ENCODE results near the gene SLC35F6. TPM values are rescaled to one million over a fixed set of nuclear protein-coding genes. Genes with fewer than 3 reads are reported as not detected.

SLC35F6 gene
- polyA plus RNA-seq, 2 of the 4 experiments (the other 2 are of a cell fraction) = 41.3 to 46.9 TPM

GRCh38 chr2:26739514-26739913, 24.6 kb upstream of the SLC35F6 start:
- ATAC-seq (no peak), DNase-seq (ENCODE audit: low read depth in 1 of 2, low spot score in 1 of 2) (no peak), FAIRE-seq (no peak)
- POLR2A ChIA-PET = no interaction called here
- CTCF ChIA-PET = interaction anchor here (0.8 to 22.6 kb wide), 8 partner anchors 9 to 236 kb away, joined by 3 to 736 read pairs (median 4); no protein-coding TSS in a partner anchor
- TF ChIP-seq EP300 (IDR thresholded peaks at IDR 0.05) (no peak), RCOR1 (IDR thresholded peaks at IDR 0.05; ENCODE audit: low read depth, low read length) (no peak), RNF2 (IDR thresholded peaks at IDR 0.05; ENCODE audit: borderline replicate concordance, low read depth) (no peak), GATA3 (IDR thresholded peaks at IDR 0.05; ENCODE audit: borderline replicate concordance) (no peak), POLR2AphosphoS2 (conservative IDR thresholded peaks at IDR 0.05; ENCODE audit: low read length) (no peak), BCL3 (IDR thresholded peaks at IDR 0.05) (no peak), MAX (IDR thresholded peaks at IDR 0.05) (no peak), ZSCAN20 (CRISPR knock-in tag; IDR thresholded peaks at IDR 0.05) (no peak), TFCP2L1 (CRISPR knock-in tag; IDR thresholded peaks at IDR 0.05) (no peak), NPAS2 (CRISPR knock-in tag; IDR thresholded peaks at IDR 0.05; ENCODE audit: borderline replicate concordance) (no peak)
- Histone ChIP-seq H3K4me2 (no peak overlapping the region), H3K9me3 (no peaks in the 10 kb centered on the region), H3K4me1 (peaks cover 41% of the 10 kb centered on the region), H3K27ac (peak overlapping the region in 1 of 2 experiments; percentile 94; a peak in 3 of 6 replicates), H3K4me3 (no peak overlapping the region)
- 91% methylated on average over 7 of the region's 7 CpGs for WGBS (ENCODE audit: missing lambda C conversion rate)

GRCh38 chr2:26740346-26740745, 23.7 kb upstream of the SLC35F6 start:
- ChIA-PET POLR2A (no interaction called here), CTCF (interaction anchor here (0.5 to 22.6 kb wide), 9 partner anchors 10 to 386 kb away, joined by 3 to 736 read pairs (median 3); no protein-coding TSS in a partner anchor)
- TF ChIP-seq ATOH8 (CRISPR knock-in tag; IDR thresholded peaks at IDR 0.05; ENCODE audit: low read depth) = no peak
- no peak for TF ChIP-seq EHMT2 (IDR thresholded peaks at IDR 0.05; ENCODE audit: low read depth)
- TF ChIP-seq MAX (IDR thresholded peaks at IDR 0.05) = no peak
- TF ChIP-seq FOSB (CRISPR knock-in tag; IDR thresholded peaks at IDR 0.05) = no peak
- TF ChIP-seq SMC3 (IDR thresholded peaks at IDR 0.05) = no peak
- no peak for TF ChIP-seq ZSCAN20 (CRISPR knock-in tag; IDR thresholded peaks at IDR 0.05)
- TF ChIP-seq CTCF (IDR thresholded peaks at IDR 0.05) = no peak
- no peak for TF ChIP-seq ZFP36 (IDR thresholded peaks at IDR 0.05; ENCODE audit: borderline replicate concordance, partially characterized antibody)
- no peak for TF ChIP-seq NPAS2 (CRISPR knock-in tag; IDR thresholded peaks at IDR 0.05; ENCODE audit: borderline replicate concordance)
- no peak for TF ChIP-seq FOXS1 (CRISPR knock-in tag; IDR thresholded peaks at IDR 0.05)
- TF ChIP-seq USF2 (IDR thresholded peaks at IDR 0.05) = no peak
- TF ChIP-seq JUN (IDR thresholded peaks at IDR 0.05) = no peak
- no peak for TF ChIP-seq TFCP2L1 (CRISPR knock-in tag; IDR thresholded peaks at IDR 0.05)
- no peak for TF ChIP-seq RCOR1 (IDR thresholded peaks at IDR 0.05; ENCODE audit: low read depth, low read length)
- TF ChIP-seq PBX3 (IDR thresholded peaks at IDR 0.05) = no peak
- TF ChIP-seq RARB (CRISPR knock-in tag; IDR thresholded peaks at IDR 0.05) = no peak
- TF ChIP-seq BCL3 (IDR thresholded peaks at IDR 0.05) = no peak
- TF ChIP-seq PHF8 (IDR thresholded peaks at IDR 0.05; ENCODE audit: borderline replicate concordance, low read depth) = no peak
- no peak for TF ChIP-seq BHLHE40 (IDR thresholded peaks at IDR 0.05; ENCODE audit: low read depth, low read length)
- TF ChIP-seq ZC3H11A (IDR thresholded peaks at IDR 0.05) = no peak
- Histone ChIP-seq H3K9me3 (no peaks in the 10 kb centered on the region), H3K27ac (peak overlapping the region; percentile 7 to 94; a peak in 5 of 6 replicates), H3K4me1 (peaks cover 37% of the 10 kb centered on the region), H3K4me3 (no peak overlapping the region), H3K4me2 (no peak overlapping the region)
- DNase-seq (ENCODE audit: low read depth in 1 of 2, low spot score in 1 of 2) (no peak), FAIRE-seq (no peak), ATAC-seq (no peak)
- 80% methylated on average over 6 of the region's 6 CpGs for WGBS (ENCODE audit: missing lambda C conversion rate)
